HepG2 (cell line): ENCODE results near the gene RTEL1. TPM values are rescaled to one million over a fixed set of nuclear protein-coding genes. Genes with fewer than 3 reads are reported as not detected.
A peak's percentile ranks its signal among the peaks of the same experiment; 100 is the strongest.

Experiments used
- AHR ChIP-seq: IDR thresholded peaks from 2 replicates; pipeline ENCODE4 v1.6.1; 2018; ENCODE audit warnings: missing genetic modification reagents, missing compliant biosample characterization
- ARNT2 ChIP-seq: sonication (generic); formaldehyde crosslinking; IDR thresholded peaks from 2 replicates; pipeline ENCODE4 v1.8.0; 2022; ENCODE audit warnings: mild to moderate bottlenecking, low read depth, missing genetic modification reagents, moderate library complexity
- BCL6 ChIP-seq: IDR thresholded peaks from 2 replicates; pipeline ENCODE4 v1.6.1; 2016; ENCODE audit warnings: missing genetic modification reagents, missing compliant biosample characterization
- EP300 ChIP-seq, 3 experiments: sonication (generic) in 1 of 3; formaldehyde crosslinking in 1 of 3; IDR thresholded peaks; 2 replicates each; pipeline versions ENCODE4 v1.5.1 to v1.6.1; 2011 to 2020; ENCODE audit warnings: low read depth in 2 of 3, low read length in 2 of 3, borderline replicate concordance in 1 of 3, improper control_type of control experiment in 1 of 3, mild to moderate bottlenecking in 1 of 3, missing genetic modification reagents in 1 of 3, moderate library complexity in 1 of 3
- ETV5 ChIP-seq: IDR thresholded peaks from 2 replicates; pipeline ENCODE4 v1.6.1; 2018; ENCODE audit warnings: missing biosample characterization, missing genetic modification reagents, inconsistent platforms, borderline replicate concordance
- KDM1A ChIP-seq: IDR thresholded peaks from 2 replicates; pipeline ENCODE4 v1.6.1; 2016; ENCODE audit warnings: missing compliant biosample characterization
- MXI1 ChIP-seq: IDR thresholded peaks from 3 replicates; pipeline ENCODE4 v1.6.1; 2012; ENCODE audit warnings: low read depth, low read length, inconsistent platforms, borderline replicate concordance
- PAF1 ChIP-seq: IDR thresholded peaks from 2 replicates; pipeline ENCODE4 v1.6.1; 2016; ENCODE audit warnings: missing genetic modification reagents, missing compliant biosample characterization
- PAWR ChIP-seq: sonication (generic); formaldehyde crosslinking; IDR thresholded peaks from 2 replicates; pipeline ENCODE4 v1.4.0; 2020; ENCODE audit warnings: missing genetic modification reagents, mild to moderate bottlenecking, borderline replicate concordance
- RELA ChIP-seq: sonication (generic); formaldehyde crosslinking; IDR thresholded peaks from 2 replicates; pipeline ENCODE4 v1.4.0; 2020; ENCODE audit warnings: missing genetic modification reagents
- SKI ChIP-seq: fragments of 450-650 bp; IDR thresholded peaks from one replicate; pipeline ENCODE4 v1.6.1; 2018; ENCODE audit warnings: mild to moderate bottlenecking; ENCODE audit not compliant: partially characterized antibody
- SMARCE1 ChIP-seq: fragments of 450-650 bp; IDR thresholded peaks from 2 replicates; pipeline ENCODE4 v1.6.1; 2017; ENCODE audit warnings: borderline replicate concordance
- TGIF2 ChIP-seq: IDR thresholded peaks from 2 replicates; pipeline ENCODE4 v1.6.1; 2016; ENCODE audit warnings: control low read depth, missing compliant biosample characterization
- XRCC5 ChIP-seq: fragments of 200-400 bp; formaldehyde crosslinking; optimal IDR thresholded peaks from 2 replicates; pipeline ENCODE3; 2017; ENCODE audit warnings: mild to moderate bottlenecking, low read length
- ZNF101 ChIP-seq: sonication (generic); formaldehyde crosslinking; IDR thresholded peaks from 2 replicates; pipeline ENCODE4 v1.4.0; 2020; ENCODE audit warnings: mild to moderate bottlenecking, low read depth, missing genetic modification reagents, borderline replicate concordance
- ZNF205 ChIP-seq: IDR thresholded peaks from 2 replicates; pipeline ENCODE4 v1.6.1; 2018; ENCODE audit warnings: missing biosample characterization, missing genetic modification reagents
- ZNF296 ChIP-seq: sonication (generic); formaldehyde crosslinking; conservative IDR thresholded peaks from 2 replicates; pipeline ENCODE4 v1.5.0; 2020; ENCODE audit warnings: mild to moderate bottlenecking, missing genetic modification reagents
- ZNF496 ChIP-seq: sonication (generic); formaldehyde crosslinking; IDR thresholded peaks from 2 replicates; pipeline ENCODE4 v1.8.1; 2023; ENCODE audit warnings: mild to moderate bottlenecking, moderate library complexity, missing genetic modification reagents; ENCODE audit not compliant: insufficient replicate concordance
- ZNF629 ChIP-seq: sonication (generic); formaldehyde crosslinking; conservative IDR thresholded peaks from 2 replicates; pipeline ENCODE4 v1.5.0; 2020; ENCODE audit warnings: missing genetic modification reagents
- ZNF746 ChIP-seq: sonication (generic); formaldehyde crosslinking; IDR thresholded peaks from 2 replicates; pipeline ENCODE4 v1.8.0; 2022; ENCODE audit warnings: mild to moderate bottlenecking, missing genetic modification reagents
- ZNF749 ChIP-seq: sonication (generic); formaldehyde crosslinking; IDR thresholded peaks from 2 replicates; pipeline ENCODE4 v1.8.0; 2022; ENCODE audit warnings: mild to moderate bottlenecking, missing genetic modification reagents, moderate library complexity, borderline replicate concordance
- ZNF776 ChIP-seq: sonication (generic); formaldehyde crosslinking; IDR thresholded peaks from 2 replicates; pipeline ENCODE4 v1.4.0; 2020; ENCODE audit warnings: mild to moderate bottlenecking, missing genetic modification reagents
- ZNF879 ChIP-seq: sonication (generic); formaldehyde crosslinking; IDR thresholded peaks from 2 replicates; pipeline ENCODE4 v1.8.1; 2023; ENCODE audit warnings: missing genetic modification reagents
- polyA plus RNA-seq, 8 experiments: library from polyadenylated mRNA; depleted of rRNA in 3 of 8; stranded (reverse) in 7 of 8; unstranded in 1 of 8; fragments of >200 nt; fragmentation: Illumina TruSeq in 4 of 8; extraction: Trizol in 4 of 8; gene quantifications; 2 replicates each; pipeline versions ENCODE4 v1.2.1 to v1.2.3, GENCODE V29; 2011 to 2016; ENCODE audit warnings: low read depth in 4 of 8, missing spikeins in 1 of 8, mixed read lengths in 1 of 8; ENCODE audit not compliant: insufficient read depth in 1 of 8
- total RNA-seq, 5 experiments: library from RNA; depleted of rRNA; stranded (reverse); fragments of >200 nt; fragmentation: Illumina TruSeq; extraction: Trizol; gene quantifications; 2 replicates each; pipeline ENCODE4 v1.2.3, GENCODE V29; 2016; ENCODE audit warnings: low read depth in 1 of 5
- TF ChIP-seq, protein P1 (sequence below): sonication (generic); formaldehyde crosslinking; IDR thresholded peaks from 2 replicates; pipeline ENCODE4 v1.8.0; 2023; ENCODE audit warnings: mild to moderate bottlenecking, missing genetic modification reagents
- TF ChIP-seq, protein P2 (sequence below): sonication (generic); formaldehyde crosslinking; IDR thresholded peaks from 2 replicates; pipeline ENCODE4 v1.5.0; 2020; ENCODE audit warnings: mild to moderate bottlenecking, low read depth, missing genetic modification reagents, borderline replicate concordance
- TF ChIP-seq, protein P3 (sequence below): sonication (generic); formaldehyde crosslinking; IDR thresholded peaks from 2 replicates; pipeline ENCODE4 v1.4.0; 2020; ENCODE audit warnings: missing genetic modification reagents
- TF ChIP-seq, protein P4 (sequence below): sonication (generic); formaldehyde crosslinking; IDR thresholded peaks from 2 replicates; pipeline ENCODE4 v1.8.0; 2022; ENCODE audit warnings: missing genetic modification reagents, mild to moderate bottlenecking, inconsistent platforms, borderline replicate concordance

RTEL1 gene
- total and polyA plus RNA-seq, 2 of the 13 experiments (the other 11 are each of a cell fraction or from before 2014, with no cell fraction given): 21.8 to 36.4 TPM

DNA sequence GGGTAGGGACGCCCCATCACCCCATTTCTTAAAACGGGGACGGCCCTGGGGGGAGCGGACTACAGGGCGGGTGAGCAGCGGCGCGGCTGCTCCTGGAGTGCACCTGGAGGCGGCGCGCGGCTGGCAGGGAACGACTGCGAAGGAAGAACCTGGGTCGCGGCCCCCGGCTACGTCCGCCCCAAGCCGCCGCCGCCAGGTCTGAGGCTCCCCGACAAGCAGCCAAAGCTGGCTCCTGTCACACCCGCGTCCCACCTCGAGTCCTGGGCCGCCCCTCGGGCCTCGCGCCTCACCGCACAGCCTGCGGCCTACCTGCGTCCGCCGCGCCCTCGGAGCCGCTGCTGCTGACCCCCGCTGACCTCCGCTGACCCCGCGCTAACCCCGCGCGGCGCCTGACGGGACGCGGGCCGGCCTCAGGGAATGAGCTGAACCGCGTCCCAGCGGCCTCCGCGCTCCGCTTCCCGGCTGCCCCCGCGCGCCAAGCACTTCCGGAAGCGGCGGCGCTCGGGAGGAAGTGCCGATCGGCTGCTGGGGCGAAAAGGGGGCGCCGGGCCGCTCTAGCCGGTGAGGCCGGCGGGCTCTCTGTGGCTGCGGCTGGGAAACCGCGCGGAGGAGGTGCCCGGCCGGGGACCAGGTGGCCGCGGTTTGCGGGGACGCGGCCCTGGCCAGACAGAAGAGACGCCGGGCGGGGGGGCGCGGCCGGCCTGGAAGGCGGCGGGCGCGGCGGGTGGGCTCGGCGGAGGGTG is 49.6 kb downstream of the RTEL1 start, which contains the start of the genes ARFRP1 and ZGPAT (continued):
- TF ChIP-seq EP300 (IDR thresholded peaks at IDR 0.05; ENCODE audit: low read depth in 2 of 2, low read length in 2 of 2) (peak; percentile 40 to 42; a peak in 2 of 4 replicates), EP300 (CRISPR knock-in tag; IDR thresholded peaks at IDR 0.05; ENCODE audit: borderline replicate concordance) (peak; percentile 64), ETV5 (CRISPR knock-in tag) (peak; percentile 92), PAWR (CRISPR knock-in tag) (no peak; the same call in 1 of the 2 replicates), ZNF101 (no peak), AHR (CRISPR knock-in tag) (peak; percentile 93; the same call in 1 of the 2 replicates), ZNF776 (CRISPR knock-in tag) (peak; percentile 80; the same call in 1 of the 2 replicates), KDM1A (CRISPR knock-in tag) (peak; percentile 81; the same call in 1 of the 2 replicates), PAF1 (CRISPR knock-in tag) (no peak), ZNF496 (CRISPR knock-in tag) (no peak), TGIF2 (CRISPR knock-in tag) (peak; percentile 79), RELA (CRISPR knock-in tag) (peak; percentile 93), ZNF879 (0 out of 2 replicates have a peak, but pooled peaks have one; percentile 3), SMARCE1 (no peak), ZNF205 (CRISPR knock-in tag) (peak; percentile 86), MXI1 (peak; percentile 95; the same call in 1 of the 3 replicates), ARNT2 (CRISPR knock-in tag) (peak; percentile 98), ZNF629 (CRISPR knock-in tag) (peak; percentile 60), ZNF746 (no peak; the same call in 1 of the 2 replicates), SKI (peak; percentile 94), ZNF749 (CRISPR knock-in tag) (peak; percentile 80; the same call in 1 of the 2 replicates), BCL6 (CRISPR knock-in tag) (peak; percentile 67; the same call in 1 of the 2 replicates), XRCC5 (peak; percentile 89), ZNF296 (CRISPR knock-in tag) (peak; percentile 75; the same call in 1 of the 2 replicates)
- TF ChIP-seq, protein P1, sequence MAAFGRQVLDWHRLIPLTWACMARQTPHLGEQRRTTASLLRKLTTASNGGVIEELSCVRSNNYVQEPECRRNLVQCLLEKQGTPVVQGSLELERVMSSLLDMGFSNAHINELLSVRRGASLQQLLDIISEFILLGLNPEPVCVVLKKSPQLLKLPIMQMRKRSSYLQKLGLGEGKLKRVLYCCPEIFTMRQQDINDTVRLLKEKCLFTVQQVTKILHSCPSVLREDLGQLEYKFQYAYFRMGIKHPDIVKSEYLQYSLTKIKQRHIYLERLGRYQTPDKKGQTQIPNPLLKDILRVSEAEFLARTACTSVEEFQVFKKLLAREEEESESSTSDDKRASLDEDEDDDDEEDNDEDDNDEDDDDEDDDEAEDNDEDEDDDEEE (CRISPR knock-in tag): peak; percentile 86
- TF ChIP-seq, protein P2, sequence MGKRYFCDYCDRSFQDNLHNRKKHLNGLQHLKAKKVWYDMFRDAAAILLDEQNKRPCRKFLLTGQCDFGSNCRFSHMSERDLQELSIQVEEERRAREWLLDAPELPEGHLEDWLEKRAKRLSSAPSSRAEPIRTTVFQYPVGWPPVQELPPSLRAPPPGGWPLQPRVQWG (CRISPR knock-in tag): no peak
- TF ChIP-seq, protein P3, sequence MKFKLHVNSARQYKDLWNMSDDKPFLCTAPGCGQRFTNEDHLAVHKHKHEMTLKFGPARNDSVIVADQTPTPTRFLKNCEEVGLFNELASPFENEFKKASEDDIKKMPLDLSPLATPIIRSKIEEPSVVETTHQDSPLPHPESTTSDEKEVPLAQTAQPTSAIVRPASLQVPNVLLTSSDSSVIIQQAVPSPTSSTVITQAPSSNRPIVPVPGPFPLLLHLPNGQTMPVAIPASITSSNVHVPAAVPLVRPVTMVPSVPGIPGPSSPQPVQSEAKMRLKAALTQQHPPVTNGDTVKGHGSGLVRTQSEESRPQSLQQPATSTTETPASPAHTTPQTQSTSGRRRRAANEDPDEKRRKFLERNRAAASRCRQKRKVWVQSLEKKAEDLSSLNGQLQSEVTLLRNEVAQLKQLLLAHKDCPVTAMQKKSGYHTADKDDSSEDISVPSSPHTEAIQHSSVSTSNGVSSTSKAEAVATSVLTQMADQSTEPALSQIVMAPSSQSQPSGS (CRISPR knock-in tag): peak; percentile 94
- TF ChIP-seq, protein P4, sequence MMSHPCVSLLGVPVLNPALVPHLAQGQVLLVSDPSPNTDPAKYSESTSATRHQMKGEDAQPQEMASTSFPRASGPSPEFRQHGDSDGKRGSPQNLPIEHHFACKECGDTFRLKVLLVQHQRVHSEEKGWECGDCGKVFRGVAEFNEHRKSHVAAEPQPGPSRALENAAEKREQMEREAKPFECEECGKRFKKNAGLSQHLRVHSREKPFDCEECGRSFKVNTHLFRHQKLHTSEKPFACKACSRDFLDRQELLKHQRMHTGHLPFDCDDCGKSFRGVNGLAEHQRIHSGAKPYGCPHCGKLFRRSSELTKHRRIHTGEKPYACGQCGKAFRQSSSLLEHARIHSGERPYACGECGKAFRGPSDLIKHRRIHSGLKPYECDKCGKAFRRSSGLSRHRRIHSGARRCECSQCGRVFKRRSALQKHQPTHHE: peak; percentile 79
